OCI-LY3 (cell line): ENCODE measurements around the gene BAZ1A.

Experiments
- CTCF ChIP-seq: fragments of 200-600, 300-600 bp; sonication (generic); IDR thresholded peaks from 2 replicates; pipeline ENCODE4 v1.5.1; 2014; ENCODE audit warnings: antibody characterized with exemption, low read length, low read depth
- EZH2phosphoT487 ChIP-seq: fragments of 200-600 bp; shearing (Covaris generic); IDR thresholded peaks from 2 replicates; pipeline ENCODE4 v1.6.1; 2018; ENCODE audit warnings: antibody characterized with exemption, mixed run types, low read depth

GRCh38 chr14:34804933-34805332, 70.2 kb downstream of the BAZ1A start:
- no peak for TF ChIP-seq CTCF
- no peak for TF ChIP-seq EZH2phosphoT487
